Astrocyte (in vitro differentiated cells and primary cell): Measurements from ENCODE around the gene NAALADL2. TPM values are rescaled to one million over a fixed set of nuclear protein-coding genes. Genes with fewer than 3 reads are reported as not detected.

Experiments used
- DNase-seq: peaks from one replicate; pipeline ENCODE4 v3.0.0-alpha.2; 2010; ENCODE audit warnings: low read depth
- FAIRE-seq: peaks from 2 replicates; lab custom pipeline; 2011; peaks lifted over from hg19 to GRCh38; lab: Jason Lieb, UNC
- H2AFZ ChIP-seq: 2 replicates; pipeline ENCODE4 v1.6.0; 2012; ENCODE audit warnings: low read depth, low read length, inconsistent platforms
- H3K27ac ChIP-seq: 2 replicates; pipeline ENCODE4 v1.5.1; 2011; ENCODE audit warnings: low read depth, low read length, inconsistent platforms
- H3K27me3 ChIP-seq: 2 replicates; pipeline ENCODE4 v1.6.0; 2011; ENCODE audit warnings: low read length, inconsistent platforms; ENCODE audit not compliant: insufficient read depth
- H3K36me3 ChIP-seq: 2 replicates; pipeline ENCODE4 v1.5.1; 2011; ENCODE audit warnings: low read length, inconsistent platforms; ENCODE audit not compliant: insufficient read depth
- H3K4me1 ChIP-seq: 2 replicates; pipeline ENCODE4 v1.5.1; 2011; ENCODE audit warnings: low read length, inconsistent platforms; ENCODE audit not compliant: insufficient read depth
- H3K4me2 ChIP-seq: 2 replicates; pipeline ENCODE4 v1.6.0; 2012; ENCODE audit warnings: low read length, inconsistent platforms
- H3K4me3 ChIP-seq: 2 replicates; pipeline ENCODE4 v1.5.1; 2011; ENCODE audit warnings: low read depth, mild to moderate bottlenecking, low read length, inconsistent platforms; ENCODE audit not compliant: insufficient read depth
- H3K79me2 ChIP-seq: 2 replicates; pipeline ENCODE4 v1.6.0; 2012; ENCODE audit warnings: mild to moderate bottlenecking, low read length, inconsistent platforms; ENCODE audit not compliant: insufficient read depth
- H3K9ac ChIP-seq: 2 replicates; pipeline ENCODE4 v1.6.0; 2012; ENCODE audit warnings: mild to moderate bottlenecking, low read length, inconsistent platforms
- H3K9me3 ChIP-seq: 2 replicates; pipeline ENCODE4 v1.5.1; 2012; ENCODE audit warnings: low read depth, mild to moderate bottlenecking, low read length, inconsistent platforms; ENCODE audit not compliant: insufficient read depth
- H4K20me1 ChIP-seq: 2 replicates; pipeline ENCODE4 v1.6.0; 2012; ENCODE audit warnings: low read length, inconsistent platforms; ENCODE audit not compliant: insufficient read depth
- H3K27ac Mint-ChIP-seq: one replicate; pipeline ENCODE4 v1.8.0; 2021; ENCODE audit warnings: mild to moderate bottlenecking, mixed read lengths; ENCODE audit not compliant: unreplicated experiment
- H3K27me3 Mint-ChIP-seq: one replicate; pipeline ENCODE4 v1.8.0; 2021; ENCODE audit warnings: low read depth, mixed read lengths; ENCODE audit not compliant: unreplicated experiment
- H3K36me3 Mint-ChIP-seq: one replicate; pipeline ENCODE4 v1.8.0; 2021; ENCODE audit warnings: low read depth, mixed read lengths; ENCODE audit not compliant: unreplicated experiment
- H3K4me1 Mint-ChIP-seq: one replicate; pipeline ENCODE4 v1.8.0; 2021; ENCODE audit warnings: low read depth, mixed read lengths; ENCODE audit not compliant: unreplicated experiment
- H3K4me3 Mint-ChIP-seq: one replicate; pipeline ENCODE4 v1.8.0; 2021; ENCODE audit warnings: mild to moderate bottlenecking, moderate library complexity, mixed read lengths; ENCODE audit not compliant: unreplicated experiment
- H3K9me3 Mint-ChIP-seq: one replicate; pipeline ENCODE4 v1.8.0; 2021; ENCODE audit warnings: mild to moderate bottlenecking, mixed read lengths; ENCODE audit not compliant: unreplicated experiment
- CTCF ChIP-seq: IDR thresholded peaks from 2 replicates; pipeline ENCODE4 v1.5.1; 2011; ENCODE audit warnings: low read depth, mild to moderate bottlenecking, inconsistent platforms, low read length, moderate library complexity; ENCODE audit not compliant: insufficient read depth
- EZH2 ChIP-seq: IDR thresholded peaks from 2 replicates; pipeline ENCODE4 v1.6.1; 2012; ENCODE audit warnings: mild to moderate bottlenecking, low read length, inconsistent platforms; ENCODE audit not compliant: insufficient read depth
- total RNA-seq: library from RNA; stranded (reverse); gene quantifications from 2 replicates; pipeline ENCODE4 v1.2.1, GENCODE V29; 2021

Gene NAALADL2
- total RNA-seq, 1 donor from 2014 or later: 2.7 TPM

DNA sequence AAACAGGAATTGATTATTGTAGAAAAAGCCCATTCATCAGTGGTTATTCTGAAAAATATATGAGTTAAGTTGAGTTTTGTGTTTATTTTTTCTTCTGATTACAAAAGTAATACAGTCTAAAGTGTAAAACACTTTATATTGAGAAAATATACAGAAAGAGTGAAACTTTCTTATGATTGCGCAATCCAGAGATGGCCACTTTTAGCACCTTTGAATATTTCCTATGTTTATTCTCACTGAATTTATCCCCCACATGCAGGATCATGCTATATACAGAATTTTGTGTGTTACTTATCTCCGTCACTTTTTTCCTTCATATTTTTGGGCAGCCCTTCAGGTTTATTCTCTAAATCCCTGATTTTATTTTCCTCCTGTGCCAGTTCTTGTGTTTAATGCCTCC, 285.2 kb downstream of the NAALADL2 start:
- TF ChIP-seq EZH2: no peak
- no peak for TF ChIP-seq CTCF
- no peaks in the 10 kb centered on the region for H3K36me3 ChIP-seq
- Mint-ChIP-seq H3K27me3 (no peaks in the 10 kb centered on the region), H3K4me3 (no peak overlapping the region), H3K4me1 (no peaks in the 10 kb centered on the region), H3K36me3 (no peaks in the 10 kb centered on the region), H3K27ac (no peak overlapping the region), H3K9me3 (no peaks in the 10 kb centered on the region)
- H2AFZ ChIP-seq: no peak overlapping the region
- DNase-seq (no peak), FAIRE-seq (no peak)
- H3K79me2 ChIP-seq: no peaks in the 10 kb centered on the region
- no peak overlapping the region for H3K4me3 ChIP-seq
- H3K4me1 ChIP-seq: no peaks in the 10 kb centered on the region
- no peaks in the 10 kb centered on the region for H3K9me3 ChIP-seq
- H4K20me1 ChIP-seq: no peaks in the 10 kb centered on the region
- H3K27me3 ChIP-seq: no peaks in the 10 kb centered on the region
- no peak overlapping the region for H3K4me2 ChIP-seq
- H3K9ac ChIP-seq: no peak overlapping the region
- no peak overlapping the region for H3K27ac ChIP-seq

GRCh38 chr3:175146258-175146657, 287.1 kb downstream of the NAALADL2 start:
- H3K4me1 Mint-ChIP-seq: peaks cover under 1% of the 10 kb centered on the region
- H3K9me3 Mint-ChIP-seq: no peaks in the 10 kb centered on the region
- no peak for FAIRE-seq
- no peak for DNase-seq
- no peaks in the 10 kb centered on the region for H3K27me3 ChIP-seq
- no peaks in the 10 kb centered on the region for H3K36me3 Mint-ChIP-seq
- H3K9ac ChIP-seq: no peak overlapping the region
- no peaks in the 10 kb centered on the region for H3K9me3 ChIP-seq
- H3K4me3 ChIP-seq: no peak overlapping the region
- H3K4me2 ChIP-seq: no peak overlapping the region
- no peaks in the 10 kb centered on the region for H4K20me1 ChIP-seq
- no peak overlapping the region for H2AFZ ChIP-seq
- no peak overlapping the region for H3K4me3 Mint-ChIP-seq
- no peaks in the 10 kb centered on the region for H3K79me2 ChIP-seq
- H3K27me3 Mint-ChIP-seq: no peaks in the 10 kb centered on the region
- no peak overlapping the region for H3K27ac ChIP-seq
- no peaks in the 10 kb centered on the region for H3K36me3 ChIP-seq
- no peaks in the 10 kb centered on the region for H3K4me1 ChIP-seq
- H3K27ac Mint-ChIP-seq: no peak overlapping the region
- TF ChIP-seq CTCF: peak; percentile 23
- TF ChIP-seq EZH2: no peak

DNA sequence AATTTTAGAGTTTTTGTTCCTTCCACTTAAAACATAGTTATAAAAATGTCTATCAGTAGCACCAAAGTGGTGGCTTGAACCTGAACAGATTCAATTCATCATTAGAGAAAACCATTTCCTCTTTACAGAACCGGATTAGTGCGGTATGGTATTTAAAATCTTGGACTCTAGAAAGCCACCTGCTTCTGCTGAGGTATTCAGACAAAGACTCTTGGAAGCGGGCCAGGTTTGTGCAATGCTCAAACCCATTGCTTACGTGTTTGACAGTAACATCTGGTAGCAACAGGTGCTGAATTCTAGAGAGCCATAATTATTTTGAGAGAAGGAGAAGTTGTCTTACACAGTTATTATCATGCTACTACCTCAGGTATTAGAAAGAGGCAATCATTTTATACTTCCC, 290.5 kb downstream of the NAALADL2 start:
- no peaks in the 10 kb centered on the region for H4K20me1 ChIP-seq
- no peaks in the 10 kb centered on the region for H3K79me2 ChIP-seq
- Mint-ChIP-seq H3K9me3 (no peaks in the 10 kb centered on the region), H3K27me3 (no peaks in the 10 kb centered on the region), H3K4me3 (no peak overlapping the region), H3K27ac (no peak overlapping the region), H3K36me3 (no peaks in the 10 kb centered on the region), H3K4me1 (peaks cover 3% of the 10 kb centered on the region)
- DNase-seq (peak; percentile 41), FAIRE-seq (no peak)
- H3K27ac ChIP-seq: no peak overlapping the region
- H3K27me3 ChIP-seq: no peaks in the 10 kb centered on the region
- H3K9ac ChIP-seq: no peak overlapping the region
- no peaks in the 10 kb centered on the region for H3K9me3 ChIP-seq
- no peaks in the 10 kb centered on the region for H3K4me1 ChIP-seq
- H3K4me3 ChIP-seq: no peak overlapping the region
- TF ChIP-seq EZH2 (no peak), CTCF (no peak)
- no peak overlapping the region for H3K4me2 ChIP-seq
- H3K36me3 ChIP-seq: no peaks in the 10 kb centered on the region
- H2AFZ ChIP-seq: no peak overlapping the region
